Adrenal gland (tissue), 12 donors: ENCODE data around the gene PRDM15. TPM values are rescaled to one million over a fixed set of nuclear protein-coding genes. Genes with fewer than 3 reads are reported as not detected.

Experiments used
- DNase-seq, 7 donors: peaks; one replicate each; pipeline ENCODE4 v3.0.0-alpha.2; 2019 to 2020
- H3K27ac ChIP-seq, 5 donors: fragments of 200-600 bp; sonication (generic) in 4 of 5; 1 replicate in 3 of 5; 2 replicates in 2 of 5; pipeline versions ENCODE4 v1.5.1 to v1.8.0; 2016 to 2020; ENCODE audit warnings: mild to moderate bottlenecking in 1 of 5
- H3K27me3 ChIP-seq: fragments of 200-600 bp; 2 replicates; pipeline ENCODE4 v1.8.0; 2021
- H3K36me3 ChIP-seq, 2 donors: fragments of 200-600 bp; replicated peaks in 1 of 2; 1 replicate in 1 of 2; 2 replicates in 1 of 2; pipeline versions ENCODE4 v1.5.1 to v1.8.0; 2018 to 2022
- H3K4me1 ChIP-seq, 2 donors: fragments of 200-600 bp; replicated peaks in 1 of 2; 1 replicate in 1 of 2; 2 replicates in 1 of 2; pipeline versions ENCODE4 v1.5.1 to v1.8.0; 2018 to 2021
- H3K4me3 ChIP-seq, 4 donors: fragments of 200-600 bp; sonication (generic) in 3 of 4; one replicate each; pipeline ENCODE4 v1.5.1; 2016 to 2018
- H3K9me3 ChIP-seq, 3 donors: fragments of 200-600 bp; sonication (generic) in 1 of 3; replicated peaks in 1 of 3; 1 replicate in 2 of 3; 2 replicates in 1 of 3; pipeline versions ENCODE4 v1.5.1 to v1.8.0; 2016 to 2021
- POLR2A ChIP-seq, 2 donors: fragments of 450-650 bp; IDR thresholded peaks; one replicate each; pipeline ENCODE4 v1.6.1; 2017; ENCODE audit warnings: antibody characterized with exemption in 2 of 2, mild to moderate bottlenecking in 2 of 2, moderate library complexity in 1 of 2
- WGBS, 4 donors: extraction: QIAGEN DNeasy Blood & Tissue Kit in 2 of 4; methylation state at CpG; one replicate each; pipeline versions ENCODE4 v1.1.5 to v1.1.7; 2013 to 2017; 5-methylcytosine and 5-hydroxymethylcytosine counted together
- intact Hi-C, 2 donors: fragments of 100-400 bp; cut with DNase I; formaldehyde crosslinking; loops; one replicate each; pipeline versions ENCODE4 v1.14.1 to v1.15.0; 2022 to 2023
- polyA plus RNA-seq, 3 donors: library from polyadenylated mRNA; stranded (reverse); fragments of 200-250 nt in 2 of 3; fragments of 350-450 nt in 1 of 3; fragmentation: Illumina TruSeq in 1 of 3; extraction: RNeasy Lipid Tissue Mini Kit (QIAGEN cat#74804) in 1 of 3; gene quantifications; one replicate each; pipeline ENCODE4 v1.2.3, GENCODE V29; 2013 to 2014
- total RNA-seq, 9 donors: library from RNA; depleted of rRNA in 4 of 9; stranded (reverse); fragments of >200 nt in 4 of 9; fragments of 120-200 nt in 1 of 9; fragmentation: NEBNext Ultra II Directional in 1 of 9; extraction: Animal tissue kit (Norgen Biotek cat#: 25700) in 1 of 9; gene quantifications; one replicate each; pipeline versions ENCODE4 v1.1.0 to v1.2.4, GENCODE V29; 2013 to 2023
- TF ChIP-seq, protein P1 (sequence below), 6 experiments: fragments of 450-650 bp in 4 of 6; fragments of 200-600 bp in 2 of 6; sonication (generic) in 1 of 6; IDR thresholded peaks; 1 replicate in 5 of 6; 2 replicates in 1 of 6; pipeline versions ENCODE4 v1.5.1 to v1.8.0; 2016 to 2021; ENCODE audit warnings: antibody characterized with exemption in 6 of 6, mild to moderate bottlenecking in 2 of 6, moderate library complexity in 1 of 6
- donor health status: healthy with polysubstance abuse.
- donor health status: Bipolar disorder and iron deficiency.
- donor health status: DM: yes; HTN: yes; CAD: no.
- donor health status: DM: no; HTN: no; CAD: no.
- donor health status: DM: no; HTN: no; CAD: no.
- donor health status: DM: yes; HTN: yes; CAD: no.

The PRDM15 gene
- total and polyA plus RNA-seq, 12 donors, result 2.9 to 6.7 (median 4.0) TPM

DNA sequence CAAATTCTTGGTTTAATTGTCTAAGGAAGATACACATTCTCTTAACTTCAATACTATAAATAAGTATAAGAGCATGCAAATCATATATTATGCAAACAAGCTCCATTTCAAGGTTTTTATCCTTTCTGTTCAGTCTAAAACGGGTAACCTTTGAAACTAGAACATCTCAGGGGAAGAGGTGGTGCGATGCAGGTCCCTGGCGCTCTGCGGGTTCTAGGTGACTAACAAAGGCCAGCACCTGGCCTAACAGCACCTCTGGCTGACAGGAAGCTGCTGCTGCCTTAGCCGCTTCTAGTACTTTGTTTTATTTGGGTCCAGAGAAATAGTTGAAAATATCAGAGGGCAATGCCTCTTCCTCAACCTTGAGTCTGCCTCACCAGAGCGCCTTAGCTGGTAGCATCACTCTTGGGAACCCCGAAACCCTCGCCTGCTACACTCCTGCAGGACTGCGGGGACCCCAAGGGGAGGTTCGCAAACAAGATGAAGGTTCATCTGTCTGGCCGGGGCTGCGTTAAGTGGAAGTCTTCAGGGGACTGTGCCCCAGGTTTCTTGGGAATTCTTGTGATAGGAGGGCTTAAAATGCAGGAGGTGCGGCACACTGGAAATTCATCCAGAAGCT, 45.5 kb downstream of the PRDM15 start:
- TF ChIP-seq, protein P1, sequence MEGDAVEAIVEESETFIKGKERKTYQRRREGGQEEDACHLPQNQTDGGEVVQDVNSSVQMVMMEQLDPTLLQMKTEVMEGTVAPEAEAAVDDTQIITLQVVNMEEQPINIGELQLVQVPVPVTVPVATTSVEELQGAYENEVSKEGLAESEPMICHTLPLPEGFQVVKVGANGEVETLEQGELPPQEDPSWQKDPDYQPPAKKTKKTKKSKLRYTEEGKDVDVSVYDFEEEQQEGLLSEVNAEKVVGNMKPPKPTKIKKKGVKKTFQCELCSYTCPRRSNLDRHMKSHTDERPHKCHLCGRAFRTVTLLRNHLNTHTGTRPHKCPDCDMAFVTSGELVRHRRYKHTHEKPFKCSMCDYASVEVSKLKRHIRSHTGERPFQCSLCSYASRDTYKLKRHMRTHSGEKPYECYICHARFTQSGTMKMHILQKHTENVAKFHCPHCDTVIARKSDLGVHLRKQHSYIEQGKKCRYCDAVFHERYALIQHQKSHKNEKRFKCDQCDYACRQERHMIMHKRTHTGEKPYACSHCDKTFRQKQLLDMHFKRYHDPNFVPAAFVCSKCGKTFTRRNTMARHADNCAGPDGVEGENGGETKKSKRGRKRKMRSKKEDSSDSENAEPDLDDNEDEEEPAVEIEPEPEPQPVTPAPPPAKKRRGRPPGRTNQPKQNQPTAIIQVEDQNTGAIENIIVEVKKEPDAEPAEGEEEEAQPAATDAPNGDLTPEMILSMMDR (IDR thresholded peaks at IDR 0.05), result no peak
- no peak for TF ChIP-seq POLR2A (IDR thresholded peaks at IDR 0.05)
- no peak overlapping the region for H3K4me3 ChIP-seq
- peaks cover 0 to 19% of the 10 kb centered on the region in 2 donors for H3K36me3 ChIP-seq
- H3K27ac ChIP-seq, result no peak overlapping the region
- no peak for DNase-seq
- H3K4me1 ChIP-seq, result no peaks in the 10 kb centered on the region
- intact Hi-C loops, result no loop called here
- no peaks in the 10 kb centered on the region for H3K9me3 ChIP-seq
- WGBS, 4 donors, result 94 to 97% (median 96%) methylated on average over 13 of the region's 13 CpGs
- H3K27me3 ChIP-seq, result no peaks in the 10 kb centered on the region

DNA sequence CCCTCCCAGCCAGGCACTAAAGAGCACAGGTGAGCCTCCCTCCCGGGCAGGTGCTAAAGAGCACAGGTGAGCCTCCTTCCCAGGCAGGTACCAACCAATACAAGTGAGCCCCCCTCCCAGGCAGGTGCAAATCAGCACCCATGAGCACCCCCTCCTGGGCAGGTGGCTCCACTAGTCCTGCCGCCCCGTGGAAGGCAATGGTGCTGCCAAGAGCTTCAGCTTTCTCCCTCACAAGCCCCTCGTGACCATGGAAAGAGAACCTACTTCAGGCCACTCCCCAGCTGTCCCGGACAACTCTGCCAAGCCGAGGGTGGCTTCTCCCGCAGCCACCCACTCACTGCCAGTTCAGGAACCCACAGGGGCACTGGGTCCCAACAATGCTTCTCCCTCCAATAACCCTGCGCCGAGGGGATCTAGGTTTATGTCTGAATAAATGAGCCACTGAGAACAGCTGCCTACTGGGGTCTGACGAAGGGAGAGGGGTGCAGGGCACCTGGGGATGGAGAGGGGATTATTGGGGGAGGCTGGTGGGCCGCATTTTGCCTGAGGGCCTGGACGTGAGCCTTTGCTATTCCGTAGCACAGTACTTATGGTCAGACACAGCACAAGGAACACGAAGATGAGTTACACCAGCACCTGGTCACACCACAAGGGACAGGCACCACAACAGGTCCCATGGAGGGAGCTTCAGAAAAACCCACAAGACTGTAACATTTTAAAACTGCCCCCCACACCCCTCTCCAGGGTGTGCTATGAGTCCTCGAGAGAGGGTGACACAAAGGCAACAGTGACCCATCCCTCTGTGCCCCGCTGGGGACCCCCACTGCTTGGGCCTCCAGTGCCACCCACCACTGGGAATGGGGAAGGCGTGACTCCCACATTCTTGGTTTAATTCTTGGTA, 46.3 kb downstream of the PRDM15 start:
- intact Hi-C loops, result no loop called here
- no peak for TF ChIP-seq POLR2A (IDR thresholded peaks at IDR 0.05)
- TF ChIP-seq, protein P1 (IDR thresholded peaks at IDR 0.05), result no peak
- WGBS, 4 donors, result 88 to 94% (median 92%) methylated on average over 15 to 17 of the region's 17 CpGs

DNA sequence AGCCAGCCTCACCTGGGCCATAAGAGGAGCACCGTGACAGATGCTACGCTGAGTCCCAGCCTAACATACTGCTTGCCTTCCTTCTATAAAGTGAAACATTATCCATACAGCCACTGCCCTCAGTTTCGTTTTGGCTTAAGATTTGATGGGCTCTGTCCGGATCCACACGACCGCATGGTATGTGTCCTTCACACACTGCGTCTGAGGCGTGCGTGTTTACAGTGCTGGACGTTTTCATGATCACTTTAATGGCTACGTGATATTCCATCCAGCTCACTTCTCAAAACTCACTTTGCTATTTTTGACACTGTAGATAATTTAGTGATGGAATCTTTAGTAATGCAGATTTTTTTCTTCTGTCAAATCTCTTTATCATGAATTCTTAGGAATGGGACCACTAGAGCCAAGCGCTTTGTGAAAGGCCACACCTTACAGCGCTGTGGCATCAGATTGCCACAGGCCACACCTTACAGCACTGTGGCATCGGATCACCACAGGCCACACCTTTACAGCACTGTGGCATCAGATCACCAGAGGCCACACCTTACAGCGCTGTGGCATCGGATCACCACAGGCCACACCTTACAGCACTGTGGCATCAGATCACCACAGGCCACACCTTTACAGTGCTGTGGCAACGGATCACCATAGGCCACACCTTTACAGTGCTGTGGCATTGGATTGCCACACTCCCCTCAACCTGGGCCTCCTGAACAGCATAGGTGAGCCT, 47.1 kb downstream of the PRDM15 start:
- DNase-seq, result no peak
- no peak for TF ChIP-seq POLR2A (IDR thresholded peaks at IDR 0.05)
- TF ChIP-seq, protein P1 (IDR thresholded peaks at IDR 0.05), result no peak
- Histone ChIP-seq H3K27me3 (no peaks in the 10 kb centered on the region), H3K4me3 (no peak overlapping the region), H3K27ac (no peak overlapping the region), H3K36me3 (peaks cover 0 to 19% of the 10 kb centered on the region in 2 donors), H3K9me3 (no peaks in the 10 kb centered on the region), H3K4me1 (no peaks in the 10 kb centered on the region)
- intact Hi-C loops, result no loop called here
- 93 to 98% (median 95%) methylated on average over 16 to 17 of the region's 17 CpGs for WGBS, 4 donors

More for the DNA sequence above, 46.3 kb downstream of the PRDM15 start:
- Histone ChIP-seq H3K27ac (no peak overlapping the region), H3K9me3 (no peaks in the 10 kb centered on the region), H3K36me3 (peaks cover 0 to 19% of the 10 kb centered on the region in 2 donors), H3K4me1 (no peaks in the 10 kb centered on the region), H3K27me3 (no peaks in the 10 kb centered on the region), H3K4me3 (no peak overlapping the region)
- DNase-seq, result no peak

DNA sequence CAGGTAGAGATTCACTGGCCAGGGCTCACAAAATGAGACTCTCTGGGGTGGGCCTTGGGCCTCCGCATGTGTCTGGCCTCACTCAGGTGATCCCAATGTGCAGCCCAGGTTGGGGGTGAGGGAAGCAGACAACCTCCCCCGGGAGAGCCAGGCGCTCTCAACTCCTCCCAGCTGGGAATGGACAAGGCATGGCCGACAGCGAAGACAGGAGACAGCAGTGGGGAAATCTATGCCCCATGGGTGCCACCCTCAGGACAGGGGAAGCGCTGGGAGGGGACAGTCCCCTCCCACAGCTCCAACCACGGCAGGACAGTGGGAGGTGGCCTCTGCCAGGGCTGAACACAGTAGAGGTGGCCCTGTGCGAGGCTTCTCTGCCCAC, 47.7 kb downstream of the PRDM15 start:
- no peak for TF ChIP-seq POLR2A (IDR thresholded peaks at IDR 0.05)
- TF ChIP-seq, protein P1 (IDR thresholded peaks at IDR 0.05), result no peak
- Histone ChIP-seq H3K4me1 (no peaks in the 10 kb centered on the region), H3K36me3 (peaks cover 0 to 18% of the 10 kb centered on the region in 2 donors), H3K9me3 (no peaks in the 10 kb centered on the region), H3K4me3 (no peak overlapping the region), H3K27ac (no peak overlapping the region), H3K27me3 (no peaks in the 10 kb centered on the region)
- intact Hi-C loops, result no loop called here
- 87 to 90% (median 89%) methylated on average over 7 to 8 of the region's 8 CpGs; no CpG with 5 or more reads in 1 of the 4 donors for WGBS, 4 donors
- DNase-seq, result no peak
